GM21737 (cell line): ENCODE measurements around the gene EIF4E3.

Source experiments
- ATAC-seq: cut with Tn5 transposase; IDR thresholded peaks from one replicate; pipeline ENCODE4 v1.9.1; 2021; ENCODE audit warnings: mild to moderate bottlenecking, moderate library complexity; ENCODE audit not compliant: unreplicated experiment

Gene EIF4E3

GRCh38 chr3:71723452-71724170, 1.6 kb downstream of the EIF4E3 start:
- ATAC-seq: no peak

DNA sequence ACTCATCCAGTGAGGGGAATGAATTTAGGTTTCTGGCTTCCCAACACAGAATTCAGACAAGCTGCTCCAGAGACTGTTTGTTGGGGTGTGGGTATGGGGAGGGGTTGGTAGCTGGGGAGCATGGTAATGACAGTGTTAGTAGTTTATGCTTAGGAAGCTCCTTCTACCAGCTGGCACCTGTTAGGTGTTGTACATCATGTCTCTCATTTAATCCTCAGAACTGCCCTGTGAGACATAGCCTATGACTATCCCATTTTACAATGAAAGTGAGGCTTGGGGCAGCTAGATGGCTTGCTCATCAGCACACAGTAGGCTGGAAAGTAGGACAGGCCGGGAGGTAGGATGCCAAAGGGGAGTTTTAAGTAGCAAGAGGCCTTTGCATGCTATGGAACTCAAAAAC, 2.5 kb downstream of the EIF4E3 start:
- no peak for ATAC-seq

DNA sequence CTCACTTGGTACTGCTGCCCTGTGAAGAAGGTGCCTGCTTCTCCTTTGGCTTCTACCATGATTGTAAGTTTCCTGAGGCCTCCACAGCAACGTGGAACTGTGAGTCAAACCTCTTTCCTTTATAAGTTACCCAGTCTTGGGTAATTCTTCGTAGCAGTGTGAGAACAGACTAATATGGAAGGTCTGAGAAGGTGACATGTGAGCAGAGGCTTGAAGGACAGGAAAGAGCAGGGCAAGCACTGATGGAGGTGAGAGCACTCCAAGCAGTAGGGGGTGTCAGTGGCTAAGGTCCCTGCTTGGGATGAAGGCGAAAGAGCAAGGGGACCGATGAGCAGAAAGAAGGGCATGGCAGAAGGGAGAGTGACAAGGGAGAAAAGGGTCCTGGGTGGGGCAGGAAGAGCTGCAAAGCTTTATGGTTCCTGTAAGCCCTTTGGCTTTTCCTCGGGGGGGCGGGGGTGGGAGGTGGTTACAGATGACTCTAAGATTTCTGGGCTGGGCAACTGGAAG, 3.5 kb downstream of the EIF4E3 start:
- no peak for ATAC-seq

DNA sequence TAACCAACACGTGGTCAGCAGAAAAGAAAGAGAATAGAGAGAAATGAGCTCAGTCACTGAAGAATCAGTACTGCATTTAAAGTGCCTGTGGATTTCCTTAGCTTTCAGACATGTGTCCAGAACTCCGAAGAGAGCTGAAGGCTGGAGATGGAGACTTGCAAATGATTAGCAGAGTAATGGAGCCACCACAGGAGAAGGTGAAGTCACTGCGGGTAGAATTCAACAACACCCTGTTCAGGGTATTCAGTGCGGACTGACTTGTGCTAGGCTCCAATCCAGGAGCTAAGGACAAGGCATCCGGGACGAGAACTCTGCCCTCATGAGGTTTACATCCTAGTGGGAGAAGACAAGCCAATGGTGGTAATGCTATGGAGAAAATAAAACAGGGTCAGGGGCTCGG, 4.2 kb downstream of the EIF4E3 start:
- no peak for ATAC-seq

GRCh38 chr3:71718072-71718471, 7.1 kb downstream of the EIF4E3 start:
- no peak for ATAC-seq

DNA sequence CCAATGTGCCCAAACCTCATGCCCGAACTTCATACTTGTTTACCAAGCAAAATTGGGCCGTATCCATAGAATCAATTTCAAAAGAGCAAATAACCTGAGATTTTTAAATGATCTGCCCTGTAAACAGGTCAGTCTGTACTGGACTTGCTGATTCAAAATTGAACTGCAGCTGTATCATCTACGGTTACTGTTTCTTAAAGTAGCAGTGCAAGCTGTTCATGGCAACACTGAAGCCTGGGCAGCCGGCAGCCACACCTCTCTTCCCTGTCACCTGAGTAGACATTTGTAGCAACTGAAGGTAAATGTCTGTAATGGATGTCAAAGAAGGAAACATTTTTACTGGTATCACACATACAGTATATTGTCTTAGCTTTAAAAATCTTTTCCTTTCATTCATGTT, 10.6 kb downstream of the EIF4E3 start:
- no peak for ATAC-seq

DNA sequence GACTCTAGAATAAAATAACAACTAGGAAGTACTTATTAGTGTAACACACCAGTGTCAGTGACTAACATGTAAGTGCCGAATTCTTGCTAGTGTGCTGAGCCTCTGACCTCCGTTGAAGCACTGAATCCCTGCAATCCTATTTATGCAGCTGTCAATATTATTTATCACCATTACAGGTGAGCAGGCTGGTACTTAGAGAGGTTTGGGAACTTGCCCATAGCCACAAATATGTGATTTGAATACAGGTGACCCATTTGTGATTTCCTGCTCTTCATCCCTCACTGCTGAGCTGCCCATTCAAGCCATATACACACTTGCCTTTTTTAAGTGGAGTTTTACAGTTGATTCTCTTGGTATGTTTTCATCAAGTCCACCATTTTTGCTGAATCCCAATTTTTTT, 12.2 kb downstream of the EIF4E3 start:
- ATAC-seq: no peak

GRCh38 chr3:71710906-71711494, 14.2 kb downstream of the EIF4E3 start:
- ATAC-seq: peak; percentile 76

DNA sequence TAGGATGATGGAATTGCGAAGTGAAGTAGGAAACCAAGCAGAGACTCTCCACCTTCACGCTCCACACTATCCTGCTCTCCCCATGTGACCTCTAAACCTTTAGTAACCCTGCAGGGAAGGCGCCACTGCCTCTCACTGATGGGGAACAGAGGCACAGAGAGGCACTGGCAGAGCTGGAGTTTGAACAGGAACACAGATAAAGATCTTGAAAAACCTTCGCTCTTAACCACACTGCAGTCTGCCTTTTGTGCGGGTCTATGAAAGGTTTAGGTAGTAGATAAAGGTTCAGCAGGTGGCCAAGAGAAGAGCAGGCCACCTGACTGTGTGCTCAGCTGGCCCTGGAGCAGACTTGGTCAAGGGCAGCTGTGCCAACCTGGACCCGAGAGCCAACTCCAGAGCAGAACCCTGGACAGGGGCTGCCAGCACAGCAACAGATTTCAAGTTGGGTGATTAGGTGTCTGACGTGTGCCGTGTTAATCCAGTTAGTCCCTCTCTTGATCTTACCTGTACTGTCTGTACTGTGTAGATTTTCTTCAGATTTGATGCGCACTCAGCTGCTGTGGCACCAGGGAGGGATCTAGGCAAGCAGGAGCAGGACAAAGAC, 15.2 kb downstream of the EIF4E3 start:
- ATAC-seq: no peak

DNA sequence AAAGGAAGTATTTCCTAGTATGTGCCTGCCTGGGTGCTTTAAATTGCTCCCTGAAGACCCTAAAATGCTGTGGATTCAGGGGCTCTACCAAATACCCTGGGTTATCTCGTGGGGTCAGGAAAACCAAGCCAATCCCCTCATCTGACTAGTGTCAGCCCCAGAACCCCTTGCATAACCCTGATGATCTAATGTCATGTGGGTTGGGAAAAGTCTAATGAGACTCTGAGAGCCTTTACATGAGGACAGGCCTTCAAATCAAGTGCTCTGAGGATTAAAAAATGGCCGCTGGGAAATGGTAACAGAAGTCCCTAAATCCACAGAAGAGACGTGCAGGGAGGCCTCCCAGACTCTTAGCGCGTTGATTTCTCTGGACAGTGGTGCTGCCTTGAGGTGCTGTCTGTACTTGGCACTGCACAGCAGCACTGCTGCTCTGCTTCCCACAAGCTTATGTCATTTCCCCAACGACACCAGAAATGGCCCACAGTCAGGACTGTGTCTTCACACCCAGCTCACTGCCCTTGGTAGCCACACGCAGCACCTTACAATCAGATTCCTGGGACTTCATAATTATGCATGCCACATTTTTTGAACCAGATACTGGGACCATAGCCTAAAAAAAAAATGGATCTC, 16.6 kb downstream of the EIF4E3 start:
- no peak for ATAC-seq

- ATAC-seq: no peak
Observed at GRCh38 chr3:71707595-71707994, 17.6 kb downstream of the EIF4E3 start.

- no peak for ATAC-seq
Observed at GRCh38 chr3:71705681-71706080, 19.5 kb downstream of the EIF4E3 start.

- no peak for ATAC-seq
Observed at GRCh38 chr3:71704915-71705314, 20.3 kb downstream of the EIF4E3 start.

DNA sequence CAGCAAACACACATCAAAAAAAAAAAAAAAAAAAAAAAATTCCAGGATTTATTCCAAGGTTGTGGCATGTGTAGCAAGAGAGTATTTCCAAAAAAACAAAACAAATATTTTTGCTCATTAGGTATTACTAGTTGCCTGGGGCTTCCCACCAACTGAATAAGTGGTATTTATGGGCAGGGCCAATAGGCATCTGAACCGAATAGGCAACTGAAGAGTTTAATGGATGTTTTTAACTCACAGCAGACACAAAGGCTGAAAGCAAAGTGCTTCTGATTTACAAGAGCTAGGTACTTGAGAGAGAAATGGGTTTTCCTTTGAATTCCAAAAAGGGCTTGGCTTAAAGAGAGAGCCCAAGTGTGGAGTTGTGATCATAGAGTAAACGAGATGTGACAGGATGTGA, 21.4 kb downstream of the EIF4E3 start:
- ATAC-seq: no peak

DNA sequence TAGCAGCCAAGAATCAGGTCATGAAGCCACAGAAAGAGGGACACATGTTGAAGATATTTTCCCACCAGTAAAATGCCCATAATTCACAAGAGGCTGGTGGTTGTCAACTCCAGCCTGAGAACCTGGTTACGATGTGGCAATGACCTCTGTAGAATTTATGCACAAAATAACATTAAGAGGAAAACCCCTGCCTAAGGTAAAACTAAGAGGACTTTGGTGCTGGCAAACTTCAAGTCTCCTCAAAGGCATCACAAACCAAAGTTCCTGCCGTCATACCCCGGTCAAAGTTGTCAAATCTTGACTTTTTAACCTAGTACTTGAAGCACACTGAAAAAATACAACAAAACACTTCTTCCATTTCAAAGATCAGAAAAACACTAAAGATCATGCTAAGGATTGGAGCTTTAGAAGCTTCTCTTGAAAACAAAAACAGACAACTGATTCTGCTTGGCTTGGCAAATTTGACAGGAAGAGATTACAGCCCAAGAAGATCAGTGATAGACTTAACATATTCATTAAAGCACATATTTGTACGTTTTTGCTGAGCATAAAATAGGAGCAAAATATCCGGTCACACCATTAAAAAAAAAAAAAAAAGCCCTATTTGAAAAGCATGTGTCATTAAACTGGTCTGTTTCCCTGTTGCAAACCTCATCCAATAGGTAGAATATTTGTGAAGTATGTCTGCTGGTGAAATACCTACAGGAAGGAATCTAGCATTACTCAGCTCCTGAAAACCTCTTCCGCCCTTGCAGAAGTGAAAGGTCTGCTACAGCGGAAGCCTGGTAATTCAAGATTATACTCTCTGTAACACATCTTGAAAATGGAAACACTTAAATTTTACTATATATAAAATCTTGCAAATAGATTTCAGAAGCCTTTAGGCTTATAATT, 22.8 kb downstream of the EIF4E3 start:
- no peak for ATAC-seq

DNA sequence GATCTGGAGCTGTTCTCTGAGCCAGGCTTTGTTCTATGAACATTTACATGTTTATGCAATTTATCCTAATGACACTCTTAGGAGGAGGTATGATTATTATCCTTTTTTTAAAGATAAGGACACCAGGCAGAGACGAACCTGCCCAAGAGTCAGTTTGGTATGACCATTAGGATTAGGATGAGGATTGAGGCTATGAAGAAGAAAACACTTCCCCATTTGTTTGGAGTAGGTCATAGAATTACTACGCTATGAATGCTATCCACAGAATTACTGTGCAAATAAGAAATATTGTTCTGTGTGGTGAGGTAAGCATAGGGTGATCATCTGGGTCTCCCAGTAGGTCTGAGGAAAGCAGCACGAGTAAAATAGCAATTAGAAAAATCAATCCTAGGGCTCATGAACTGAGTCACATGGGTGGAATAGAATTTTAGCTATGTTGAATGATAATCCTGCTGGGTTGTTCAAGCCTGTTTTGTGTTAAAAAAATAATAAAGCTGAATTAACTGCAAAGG, 23.9 kb downstream of the EIF4E3 start:
- no peak for ATAC-seq

- no peak for ATAC-seq
Observed at GRCh38 chr3:71695000-71695482, 30.2 kb downstream of the EIF4E3 start.

- ATAC-seq: no peak
Observed at GRCh38 chr3:71694358-71694999, 30.7 kb downstream of the EIF4E3 start.

DNA sequence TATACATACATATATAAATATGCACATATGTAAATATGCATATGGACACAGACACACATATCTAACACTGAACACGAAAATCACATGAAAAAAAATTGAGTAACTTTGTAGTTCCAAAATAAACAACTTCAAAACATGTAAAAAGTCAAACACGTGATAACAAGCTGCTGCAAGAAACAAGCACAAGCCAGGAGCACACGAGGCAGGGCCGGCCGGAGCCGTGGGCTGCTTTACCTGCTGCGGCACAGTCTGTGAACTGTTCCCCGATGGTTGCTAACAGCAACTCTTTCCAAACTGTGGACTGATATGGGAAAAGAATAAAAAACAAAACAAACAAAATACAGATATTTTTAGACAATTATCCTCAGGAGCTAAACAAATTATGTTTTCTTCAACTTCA, 31.6 kb downstream of the EIF4E3 start:
- ATAC-seq: no peak

GRCh38 chr3:71692139-71692538, 33.1 kb downstream of the EIF4E3 start:
- no peak for ATAC-seq
